ENCODE results near the gene ABCC3. TPM values are rescaled to one million over a fixed set of nuclear protein-coding genes. Genes with fewer than 3 reads are reported as not detected.

Gene ABCC3
- total RNA-seq, 4 donors from 2014 or later = 190 to 683 (median 305) TPM

- Histone ChIP-seq H3K4me3 (no peak overlapping the region), H3K4me1 (peaks cover 0 to 7% (median 0%) of the 10 kb centered on the region in 4 donors), H3K27me3 (no peaks in the 10 kb centered on the region), H3K27ac (no peak overlapping the region), H3K36me3 (no peaks in the 10 kb centered on the region), H3K9me3 (no peaks in the 10 kb centered on the region)
- no peak for TF ChIP-seq POLR2A (IDR thresholded peaks at IDR 0.05)
- TF ChIP-seq, protein P1, sequence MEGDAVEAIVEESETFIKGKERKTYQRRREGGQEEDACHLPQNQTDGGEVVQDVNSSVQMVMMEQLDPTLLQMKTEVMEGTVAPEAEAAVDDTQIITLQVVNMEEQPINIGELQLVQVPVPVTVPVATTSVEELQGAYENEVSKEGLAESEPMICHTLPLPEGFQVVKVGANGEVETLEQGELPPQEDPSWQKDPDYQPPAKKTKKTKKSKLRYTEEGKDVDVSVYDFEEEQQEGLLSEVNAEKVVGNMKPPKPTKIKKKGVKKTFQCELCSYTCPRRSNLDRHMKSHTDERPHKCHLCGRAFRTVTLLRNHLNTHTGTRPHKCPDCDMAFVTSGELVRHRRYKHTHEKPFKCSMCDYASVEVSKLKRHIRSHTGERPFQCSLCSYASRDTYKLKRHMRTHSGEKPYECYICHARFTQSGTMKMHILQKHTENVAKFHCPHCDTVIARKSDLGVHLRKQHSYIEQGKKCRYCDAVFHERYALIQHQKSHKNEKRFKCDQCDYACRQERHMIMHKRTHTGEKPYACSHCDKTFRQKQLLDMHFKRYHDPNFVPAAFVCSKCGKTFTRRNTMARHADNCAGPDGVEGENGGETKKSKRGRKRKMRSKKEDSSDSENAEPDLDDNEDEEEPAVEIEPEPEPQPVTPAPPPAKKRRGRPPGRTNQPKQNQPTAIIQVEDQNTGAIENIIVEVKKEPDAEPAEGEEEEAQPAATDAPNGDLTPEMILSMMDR (IDR thresholded peaks at IDR 0.05) = no peak
- DNase-seq = no peak
Measured at GRCh38 chr17:50588391-50589049, 46.2 kb upstream of the ABCC3 start.

GRCh38 chr17:50589095-50589705, 45.5 kb upstream of the ABCC3 start:
- TF ChIP-seq, protein P1 (IDR thresholded peaks at IDR 0.05) = no peak
- TF ChIP-seq POLR2A (IDR thresholded peaks at IDR 0.05) = no peak
- Histone ChIP-seq H3K4me1 (peaks cover 0 to 7% (median 0%) of the 10 kb centered on the region in 4 donors), H3K36me3 (no peaks in the 10 kb centered on the region), H3K4me3 (no peak overlapping the region), H3K27me3 (no peaks in the 10 kb centered on the region), H3K9me3 (no peaks in the 10 kb centered on the region), H3K27ac (no peak overlapping the region)
- DNase-seq = no peak

GRCh38 chr17:50590946-50591737, 43.5 kb upstream of the ABCC3 start:
- H3K27ac ChIP-seq = no peak overlapping the region
- no peak overlapping the region for H3K4me3 ChIP-seq

GRCh38 chr17:50593321-50593720, 41.4 kb upstream of the ABCC3 start:
- no peak overlapping the region for H3K4me3 ChIP-seq
- TF ChIP-seq POLR2A (IDR thresholded peaks at IDR 0.05) = no peak
- TF ChIP-seq, protein P1 (IDR thresholded peaks at IDR 0.05) = no peak
- H3K27ac ChIP-seq = no peak overlapping the region
- DNase-seq = no peak
- no peaks in the 10 kb centered on the region for H3K27me3 ChIP-seq
- peaks cover 0 to 7% (median 0%) of the 10 kb centered on the region in 4 donors for H3K4me1 ChIP-seq
- H3K36me3 ChIP-seq = no peaks in the 10 kb centered on the region
- H3K9me3 ChIP-seq = no peaks in the 10 kb centered on the region

More at GRCh38 chr17:50590946-50591737, 43.5 kb upstream of the ABCC3 start:
- H3K9me3 ChIP-seq = no peaks in the 10 kb centered on the region
- H3K4me1 ChIP-seq = peaks cover 0 to 7% (median 0%) of the 10 kb centered on the region in 4 donors
- DNase-seq = no peak
- no peaks in the 10 kb centered on the region for H3K36me3 ChIP-seq
- no peaks in the 10 kb centered on the region for H3K27me3 ChIP-seq
- TF ChIP-seq, protein P1 (IDR thresholded peaks at IDR 0.05) = no peak
- no peak for TF ChIP-seq POLR2A (IDR thresholded peaks at IDR 0.05)

GRCh38 chr17:50594128-50594823, 40.4 kb upstream of the ABCC3 start:
- Histone ChIP-seq H3K4me1 (no peaks in the 10 kb centered on the region), H3K27ac (no peak overlapping the region), H3K27me3 (no peaks in the 10 kb centered on the region), H3K36me3 (no peaks in the 10 kb centered on the region), H3K4me3 (no peak overlapping the region), H3K9me3 (no peaks in the 10 kb centered on the region)
- no peak for DNase-seq
- TF ChIP-seq, protein P1 (IDR thresholded peaks at IDR 0.05) = no peak
- TF ChIP-seq POLR2A (IDR thresholded peaks at IDR 0.05) = no peak

Data from Peyer's patch (tissue), 4 donors.